ENCODE measurements around the gene SACM1L. TPM values are rescaled to one million over a fixed set of nuclear protein-coding genes. Genes with fewer than 3 reads are reported as not detected.

SACM1L gene
- total RNA-seq, 1 experiment from 2014 or later, result 30.1 TPM

DNA sequence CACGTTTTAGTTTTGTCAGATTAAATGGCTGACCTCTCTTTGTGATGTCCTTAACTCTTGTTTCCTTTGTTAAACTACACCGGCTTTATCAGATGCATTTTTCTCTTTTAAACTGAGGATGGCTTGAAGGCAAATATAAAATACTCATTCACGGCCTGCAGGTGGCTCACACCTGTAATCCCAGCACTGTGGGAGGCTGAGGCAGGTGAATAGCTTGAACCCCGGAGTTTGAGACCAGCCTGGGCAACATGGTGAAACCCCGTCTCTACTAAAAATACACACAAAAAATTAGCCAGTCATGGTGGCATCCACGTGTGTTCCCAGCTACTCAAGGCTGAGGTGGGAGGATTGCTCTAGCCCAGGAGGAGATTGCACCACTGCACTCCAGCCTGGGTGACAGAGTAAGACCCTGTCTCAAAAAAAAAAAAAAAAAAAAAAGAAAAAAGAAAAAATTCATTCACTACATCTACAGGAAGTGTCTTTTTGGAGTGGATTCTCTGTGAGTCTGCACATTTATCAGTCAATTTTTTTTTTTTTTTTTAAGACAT is 34.7 kb upstream of the SACM1L start:
- Histone ChIP-seq H3K79me2 (ENCODE audit: low read length) (peaks cover 81% of the 10 kb centered on the region), H3K9me2 (replicated peaks; ENCODE audit: low read length) (no peaks in the 10 kb centered on the region), H3K9ac (ENCODE audit: low read length) (no peak overlapping the region), H3K4me2 (ENCODE audit: low read length) (no peak overlapping the region), H3K36me3 (ENCODE audit: low read depth, low read length) (peaks cover 8% of the 10 kb centered on the region; the same call in 1 of the 2 replicates), H3K9me3 (ENCODE audit: low read length) (no peaks in the 10 kb centered on the region), H3K27me3 (ENCODE audit: low read length) (no peaks in the 10 kb centered on the region), H2AFZ (ENCODE audit: low read length) (no peak overlapping the region), H4K20me1 (ENCODE audit: low read length) (no peaks in the 10 kb centered on the region), H3K27ac (ENCODE audit: low read length) (no peak overlapping the region), H3K4me3 (ENCODE audit: low read length) (no peak overlapping the region), H3K4me1 (ENCODE audit: insufficient read depth, low read length) (peaks cover 25% of the 10 kb centered on the region), H3F3A (ENCODE audit: low read length, unreplicated experiment) (peaks cover 4% of the 10 kb centered on the region)
- ChIA-PET CTCF (no interaction called here), POLR2A (ENCODE audit: unreplicated experiment) (interaction anchor here (0.5 kb wide), 1 partner anchor 83 kb away, joined by 4 read pairs; no protein-coding TSS in a partner anchor)
- intact Hi-C loops (cut with micrococcal nuclease), result no loop called here
- no TSS peak for BruUV-seq (replicated peaks)
- TF ChIP-seq, protein P1, sequence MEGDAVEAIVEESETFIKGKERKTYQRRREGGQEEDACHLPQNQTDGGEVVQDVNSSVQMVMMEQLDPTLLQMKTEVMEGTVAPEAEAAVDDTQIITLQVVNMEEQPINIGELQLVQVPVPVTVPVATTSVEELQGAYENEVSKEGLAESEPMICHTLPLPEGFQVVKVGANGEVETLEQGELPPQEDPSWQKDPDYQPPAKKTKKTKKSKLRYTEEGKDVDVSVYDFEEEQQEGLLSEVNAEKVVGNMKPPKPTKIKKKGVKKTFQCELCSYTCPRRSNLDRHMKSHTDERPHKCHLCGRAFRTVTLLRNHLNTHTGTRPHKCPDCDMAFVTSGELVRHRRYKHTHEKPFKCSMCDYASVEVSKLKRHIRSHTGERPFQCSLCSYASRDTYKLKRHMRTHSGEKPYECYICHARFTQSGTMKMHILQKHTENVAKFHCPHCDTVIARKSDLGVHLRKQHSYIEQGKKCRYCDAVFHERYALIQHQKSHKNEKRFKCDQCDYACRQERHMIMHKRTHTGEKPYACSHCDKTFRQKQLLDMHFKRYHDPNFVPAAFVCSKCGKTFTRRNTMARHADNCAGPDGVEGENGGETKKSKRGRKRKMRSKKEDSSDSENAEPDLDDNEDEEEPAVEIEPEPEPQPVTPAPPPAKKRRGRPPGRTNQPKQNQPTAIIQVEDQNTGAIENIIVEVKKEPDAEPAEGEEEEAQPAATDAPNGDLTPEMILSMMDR (conservative IDR thresholded peaks at IDR 0.05; ENCODE audit: low read depth, low read length), result peak; percentile 30; the same call in 1 of the 2 replicates
- TF ChIP-seq EZH2 (IDR thresholded peaks at IDR 0.05; ENCODE audit: low read length, unreplicated experiment), result no peak
- no peak for ATAC-seq
- DNase-seq, result peak; percentile 21

DNA sequence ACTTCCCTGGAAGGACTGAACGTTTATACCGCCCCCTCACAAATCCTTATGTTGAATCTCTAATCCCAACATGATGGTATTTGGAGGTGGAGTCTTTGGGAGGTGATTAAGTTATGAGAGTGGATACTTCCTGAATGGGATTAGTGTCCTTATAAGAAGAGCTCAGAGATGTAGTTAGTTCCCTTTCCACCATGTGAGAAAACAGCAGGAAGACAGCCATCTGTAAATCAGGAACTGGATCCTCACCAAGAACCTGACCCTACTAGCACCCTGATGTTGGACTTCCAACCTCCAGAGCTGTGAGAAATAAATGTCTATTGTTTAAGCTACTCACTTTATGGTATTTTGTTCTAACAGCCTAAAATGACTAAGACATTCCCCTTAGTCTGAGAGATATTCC is 33.3 kb upstream of the SACM1L start:
- TF ChIP-seq EZH2phosphoT487 (IDR thresholded peaks at IDR 0.05; ENCODE audit: borderline replicate concordance, low read length), result no peak
- TF ChIP-seq EZH2 (IDR thresholded peaks at IDR 0.05; ENCODE audit: low read length, unreplicated experiment), result no peak
- TF ChIP-seq, protein P1 (conservative IDR thresholded peaks at IDR 0.05; ENCODE audit: low read depth, low read length), result no peak
- Histone ChIP-seq H3K27me3 (ENCODE audit: low read length) (no peaks in the 10 kb centered on the region), H3K4me3 (ENCODE audit: low read length) (no peak overlapping the region), H3K9ac (ENCODE audit: low read length) (0 out of 2 replicates have a peak overlapping the region, but pooled peaks have one; percentile 2), H3K9me3 (ENCODE audit: low read length) (no peaks in the 10 kb centered on the region), H3K9me2 (replicated peaks; ENCODE audit: low read length) (no peaks in the 10 kb centered on the region), H4K20me1 (ENCODE audit: low read length) (no peaks in the 10 kb centered on the region; the same call in 1 of the 2 replicates), H3K27ac (ENCODE audit: low read length) (peak overlapping the region; percentile 49), H3K36me3 (ENCODE audit: low read depth, low read length) (peaks cover 14% of the 10 kb centered on the region; the same call in 1 of the 2 replicates), H3F3A (ENCODE audit: low read length, unreplicated experiment) (peaks cover 17% of the 10 kb centered on the region), H3K4me1 (ENCODE audit: insufficient read depth, low read length) (peaks cover 38% of the 10 kb centered on the region), H3K4me2 (ENCODE audit: low read length) (peak overlapping the region; percentile 14; the same call in 1 of the 2 replicates), H3K79me2 (ENCODE audit: low read length) (peaks cover 79% of the 10 kb centered on the region), H2AFZ (ENCODE audit: low read length) (no peak overlapping the region)
- POLR2A ChIA-PET (ENCODE audit: unreplicated experiment), result no interaction called here
- ATAC-seq (peak; percentile 8; the same call in 1 of the 2 replicates), DNase-seq (peak; percentile 38)
- no TSS peak for BruUV-seq (replicated peaks)
- CTCF ChIA-PET, result interaction anchor here (0.6 to 1.5 kb wide), 8 partner anchors 16 to 612 kb away, joined by 3 to 16 read pairs (median 4); partner anchors contain the start of gene LIMD1
- intact Hi-C loops (cut with micrococcal nuclease), result loop anchor here (1.0 to 2.0 kb wide), 7 partner anchors 9 to 145 kb away; no protein-coding TSS in a partner anchor
